PC-3 (cell line): ENCODE results near the gene PAEP.

Source experiments
- EZH2 ChIP-seq: fragments of 300-600 bp; sonication (generic); IDR thresholded peaks from one replicate; pipeline ENCODE4 v1.6.1; 2017; ENCODE audit warnings: antibody characterized with exemption, mild to moderate bottlenecking, low read length; ENCODE audit not compliant: unreplicated experiment
- EZH2phosphoT487 ChIP-seq: fragments of 300-600 bp; sonication (generic); IDR thresholded peaks from 2 replicates; pipeline ENCODE4 v1.6.1; 2018; ENCODE audit warnings: mild to moderate bottlenecking, antibody characterized with exemption, low read length, borderline replicate concordance
- TF ChIP-seq, protein P1 (sequence below): fragments of 300-600 bp; sonication (generic); conservative IDR thresholded peaks from 2 replicates; pipeline ENCODE4 v1.5.1; 2017; ENCODE audit warnings: antibody characterized with exemption, low read depth, mild to moderate bottlenecking, low read length

GRCh38 chr9:135612437-135612836 lies 50.9 kb downstream of the PAEP start:
- TF ChIP-seq, protein P1, sequence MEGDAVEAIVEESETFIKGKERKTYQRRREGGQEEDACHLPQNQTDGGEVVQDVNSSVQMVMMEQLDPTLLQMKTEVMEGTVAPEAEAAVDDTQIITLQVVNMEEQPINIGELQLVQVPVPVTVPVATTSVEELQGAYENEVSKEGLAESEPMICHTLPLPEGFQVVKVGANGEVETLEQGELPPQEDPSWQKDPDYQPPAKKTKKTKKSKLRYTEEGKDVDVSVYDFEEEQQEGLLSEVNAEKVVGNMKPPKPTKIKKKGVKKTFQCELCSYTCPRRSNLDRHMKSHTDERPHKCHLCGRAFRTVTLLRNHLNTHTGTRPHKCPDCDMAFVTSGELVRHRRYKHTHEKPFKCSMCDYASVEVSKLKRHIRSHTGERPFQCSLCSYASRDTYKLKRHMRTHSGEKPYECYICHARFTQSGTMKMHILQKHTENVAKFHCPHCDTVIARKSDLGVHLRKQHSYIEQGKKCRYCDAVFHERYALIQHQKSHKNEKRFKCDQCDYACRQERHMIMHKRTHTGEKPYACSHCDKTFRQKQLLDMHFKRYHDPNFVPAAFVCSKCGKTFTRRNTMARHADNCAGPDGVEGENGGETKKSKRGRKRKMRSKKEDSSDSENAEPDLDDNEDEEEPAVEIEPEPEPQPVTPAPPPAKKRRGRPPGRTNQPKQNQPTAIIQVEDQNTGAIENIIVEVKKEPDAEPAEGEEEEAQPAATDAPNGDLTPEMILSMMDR, result no peak
- TF ChIP-seq EZH2, result no peak
- no peak for TF ChIP-seq EZH2phosphoT487
